Activated CD8-positive, alpha-beta memory T cell treated with anti-CD3 and anti-CD28 coated beads for 48 hours (primary cell): ENCODE measurements around the gene GNG2.
A peak's percentile ranks its signal among the peaks of the same experiment; 100 is the strongest.

Experiments used
- DNase-seq, 3 experiments: peaks; one replicate each; pipeline ENCODE4 v3.0.0-alpha.2; 2020; ENCODE audit warnings: low read depth in 2 of 3, low spot score in 2 of 3

GNG2 gene

DNA sequence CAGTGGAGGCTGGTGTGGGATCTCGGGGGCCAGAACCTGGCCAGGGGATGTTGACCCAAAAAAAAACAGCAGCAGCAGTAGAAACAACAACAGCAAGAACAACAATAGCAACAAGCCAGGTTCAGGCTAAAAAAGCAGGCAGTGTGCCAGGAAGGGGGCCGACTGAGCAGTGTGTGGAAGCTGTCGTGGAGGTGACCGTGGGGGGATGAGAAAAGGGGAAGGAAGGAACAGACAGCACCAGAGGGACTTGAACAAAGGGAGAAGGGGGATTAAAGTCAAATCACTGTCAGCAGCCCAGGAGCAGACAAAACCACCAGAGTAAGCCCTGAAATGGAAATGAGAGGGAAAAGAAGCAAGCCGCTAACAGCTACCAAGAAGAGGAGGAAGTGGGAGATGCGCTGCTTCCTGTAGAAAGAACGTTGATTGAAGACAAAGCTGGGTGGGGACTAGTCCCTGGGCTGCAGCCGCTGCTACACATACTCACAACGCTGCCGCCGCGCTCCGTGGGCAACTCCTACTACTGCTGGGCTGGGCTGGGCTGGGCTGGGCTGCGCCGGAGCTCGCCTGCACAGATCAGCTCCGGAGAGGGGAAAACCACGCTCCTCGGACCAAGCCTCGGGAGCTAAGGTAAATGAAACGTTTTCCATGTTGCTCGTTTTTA lies at the start of gene GNG2:
Gene GNG2, plus strand, starts transcription at position 449 of the 661 bp plus-strand sequence. CDS start 90,067 bp downstream, outside the sequence.
- DNase-seq = peak in 2 of 3 experiments; percentile 63 to 65

DNA sequence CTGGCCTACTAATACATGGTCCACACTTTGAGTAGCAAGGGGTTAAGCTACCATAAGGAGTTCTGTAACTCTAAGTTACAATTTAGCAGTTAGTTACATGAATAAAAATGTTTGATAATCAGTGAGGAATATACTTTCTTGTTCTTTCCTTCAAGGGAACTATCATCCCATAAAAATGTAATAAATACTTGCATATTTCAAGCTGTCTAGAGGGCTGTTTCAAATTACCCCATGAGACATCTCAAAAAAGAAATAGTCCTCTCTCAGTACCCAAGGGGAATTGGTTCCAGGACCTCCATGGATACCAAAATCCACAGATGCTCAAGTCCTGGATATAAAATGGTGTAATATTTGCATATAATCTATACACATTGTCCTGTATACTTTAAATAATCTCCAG lies 48.7 kb upstream of the GNG2 start:
- DNase-seq = no peak

DNA sequence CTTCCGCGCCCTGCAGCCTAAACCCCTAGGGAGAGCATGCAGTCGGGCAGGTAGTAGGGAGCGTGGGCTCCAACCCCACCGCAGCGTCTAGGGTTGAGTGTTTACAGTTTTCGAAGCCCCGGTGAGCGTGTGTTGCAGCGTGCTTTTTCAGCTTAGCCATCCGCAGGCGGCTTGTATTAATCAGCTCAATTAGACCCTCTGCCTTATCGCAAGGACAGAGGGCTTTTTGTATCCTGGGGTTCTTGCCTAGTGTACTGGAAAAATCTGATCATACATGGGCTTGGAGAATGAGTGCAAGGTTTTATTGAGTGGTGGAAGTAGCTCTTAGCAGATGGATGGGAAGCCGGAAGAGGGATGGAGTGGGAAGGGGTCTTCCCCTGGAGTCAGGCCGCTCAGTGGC lies 44.4 kb upstream of the GNG2 start:
- no peak for DNase-seq

DNA sequence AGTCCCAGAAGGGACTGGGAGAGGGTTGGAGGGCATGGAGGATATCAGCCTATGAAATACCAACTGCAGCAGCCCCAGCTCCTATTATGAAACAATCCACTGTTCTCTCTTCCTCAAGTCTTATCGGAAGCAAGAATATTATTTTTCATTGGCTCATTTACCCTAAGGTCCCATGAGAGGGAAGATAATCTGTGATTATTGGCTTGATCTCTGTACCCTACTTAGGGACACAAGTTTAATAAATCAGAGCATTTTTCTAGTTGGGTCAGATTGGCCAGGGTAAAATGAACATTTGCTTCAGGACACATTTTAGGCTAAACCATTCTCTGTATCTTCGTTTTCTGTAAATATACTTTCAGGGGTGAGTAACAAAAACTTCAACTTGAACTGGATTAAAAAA lies 43.1 kb upstream of the GNG2 start:
- DNase-seq = no peak

DNA sequence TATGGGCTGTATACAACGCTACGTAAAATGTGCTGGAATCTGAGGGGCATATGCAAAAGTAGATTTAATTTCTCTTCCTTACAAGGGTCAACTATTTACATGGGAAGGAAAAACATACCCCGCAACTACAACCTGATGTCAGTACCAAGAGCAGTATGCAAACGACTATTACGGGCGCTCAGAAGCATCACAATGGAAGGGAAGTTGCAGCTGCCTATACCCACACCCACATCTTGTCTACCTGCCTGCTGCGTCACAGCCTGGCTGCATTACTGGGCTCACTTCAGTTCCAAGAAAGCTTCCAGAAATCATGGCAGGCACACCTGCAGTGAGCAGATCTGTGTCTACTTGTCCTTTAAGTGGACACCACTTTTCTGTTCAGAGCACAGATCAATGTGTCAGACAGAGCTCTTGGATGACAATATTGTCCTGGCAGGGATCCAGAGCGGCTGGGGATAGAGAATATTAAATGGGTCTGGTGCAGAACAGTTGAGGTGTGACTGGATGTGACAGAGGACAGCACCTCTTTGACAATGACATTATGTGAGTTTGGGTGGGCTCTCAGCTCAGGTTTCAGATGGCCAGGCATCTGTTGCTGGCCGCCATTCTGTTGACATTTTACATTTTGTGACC lies 41.5 kb upstream of the GNG2 start:
- no peak for DNase-seq

DNA sequence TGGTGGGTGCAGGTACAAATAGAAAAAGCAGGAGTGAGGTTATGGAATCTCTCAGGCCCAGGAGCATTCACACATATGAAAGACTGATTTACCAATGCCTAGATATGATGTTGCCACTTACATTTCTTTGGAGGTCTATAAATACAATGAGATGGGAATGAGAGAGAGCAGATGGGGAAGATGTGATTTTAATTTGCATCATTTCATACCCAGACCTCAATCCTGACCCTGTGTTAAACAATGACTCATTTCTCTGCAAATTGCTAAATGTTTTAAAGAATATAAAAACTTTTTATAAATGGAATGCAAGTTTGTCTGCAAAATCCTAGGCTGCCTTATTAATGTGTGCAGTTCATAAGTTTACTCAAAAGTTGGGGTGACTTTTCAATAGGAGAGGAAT lies 38.6 kb upstream of the GNG2 start:
- no peak for DNase-seq

DNA sequence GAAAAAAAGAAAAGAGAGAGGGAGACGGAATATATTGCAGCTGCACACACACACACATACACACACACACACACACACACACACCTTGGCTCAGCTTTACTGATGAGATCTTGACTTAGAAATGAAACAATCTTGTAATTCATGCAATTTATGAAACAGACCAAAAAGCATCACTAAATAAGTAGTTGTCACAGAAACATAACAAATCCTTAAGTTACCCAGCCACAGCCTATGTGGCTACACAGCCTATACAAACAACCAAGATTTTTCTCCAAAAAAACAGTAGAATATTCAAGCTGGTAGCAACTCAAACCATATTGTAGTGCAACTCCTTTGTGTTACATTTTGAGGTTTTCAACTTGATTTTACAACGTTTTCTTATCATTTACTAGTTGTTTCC lies 37.9 kb upstream of the GNG2 start:
- DNase-seq = no peak

DNA sequence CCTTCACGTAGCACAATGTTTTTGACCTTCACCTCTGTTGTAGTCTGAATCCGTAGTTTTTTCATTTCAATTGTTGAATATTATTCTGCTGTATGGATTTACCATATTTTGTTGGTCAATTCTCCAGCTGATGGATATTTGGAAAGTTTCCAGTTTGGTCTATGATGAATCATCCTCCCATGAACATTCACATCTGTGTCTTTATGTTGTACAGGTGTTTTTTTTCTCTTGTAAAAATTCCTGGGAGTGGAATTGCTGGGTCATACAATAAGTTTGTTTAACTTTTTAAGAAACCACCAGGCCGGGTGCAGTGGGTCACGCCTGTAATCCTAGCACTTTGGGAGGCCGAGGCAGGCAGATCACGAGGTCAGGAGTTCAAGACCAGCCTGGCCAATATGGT lies 36.7 kb upstream of the GNG2 start:
- DNase-seq = no peak

DNA sequence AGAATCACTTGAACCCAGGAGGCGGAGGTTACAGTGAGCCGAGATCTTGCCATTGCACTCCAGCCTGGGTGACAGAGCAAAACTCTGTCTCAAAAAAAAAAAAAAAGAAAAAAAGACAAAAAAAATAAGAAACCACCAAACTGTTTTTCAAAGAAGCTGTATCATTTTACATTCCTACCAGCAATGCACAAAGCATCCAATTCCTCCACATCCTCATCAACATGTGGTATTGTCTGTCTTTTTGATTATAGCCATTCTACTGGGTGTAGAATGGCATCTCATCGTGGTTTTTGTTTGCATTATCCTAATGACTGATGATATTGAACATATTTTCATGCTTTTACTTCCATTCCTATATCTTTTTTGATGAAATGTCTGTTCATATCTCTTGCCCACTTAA lies 36.2 kb upstream of the GNG2 start:
- no peak for DNase-seq

DNA sequence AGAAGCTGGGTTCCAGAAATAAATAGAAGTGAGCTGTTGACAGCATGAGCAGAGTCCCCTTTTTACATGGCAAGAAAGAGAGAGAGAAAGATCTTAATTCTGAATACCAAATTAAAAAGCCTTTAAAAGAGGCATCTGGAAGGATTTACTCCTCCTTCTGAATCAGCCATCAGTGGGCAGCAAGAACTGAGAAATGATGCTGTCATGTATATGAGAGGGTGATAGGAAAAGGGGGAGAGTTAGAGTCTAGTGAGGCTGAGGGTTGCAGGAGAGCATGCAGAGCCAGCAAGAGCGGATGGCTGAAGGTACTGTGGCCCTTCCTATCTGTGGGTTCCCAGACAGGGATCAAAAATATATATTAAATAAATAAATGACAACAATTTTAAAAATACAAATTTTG lies 34.5 kb upstream of the GNG2 start:
- DNase-seq = no peak

DNA sequence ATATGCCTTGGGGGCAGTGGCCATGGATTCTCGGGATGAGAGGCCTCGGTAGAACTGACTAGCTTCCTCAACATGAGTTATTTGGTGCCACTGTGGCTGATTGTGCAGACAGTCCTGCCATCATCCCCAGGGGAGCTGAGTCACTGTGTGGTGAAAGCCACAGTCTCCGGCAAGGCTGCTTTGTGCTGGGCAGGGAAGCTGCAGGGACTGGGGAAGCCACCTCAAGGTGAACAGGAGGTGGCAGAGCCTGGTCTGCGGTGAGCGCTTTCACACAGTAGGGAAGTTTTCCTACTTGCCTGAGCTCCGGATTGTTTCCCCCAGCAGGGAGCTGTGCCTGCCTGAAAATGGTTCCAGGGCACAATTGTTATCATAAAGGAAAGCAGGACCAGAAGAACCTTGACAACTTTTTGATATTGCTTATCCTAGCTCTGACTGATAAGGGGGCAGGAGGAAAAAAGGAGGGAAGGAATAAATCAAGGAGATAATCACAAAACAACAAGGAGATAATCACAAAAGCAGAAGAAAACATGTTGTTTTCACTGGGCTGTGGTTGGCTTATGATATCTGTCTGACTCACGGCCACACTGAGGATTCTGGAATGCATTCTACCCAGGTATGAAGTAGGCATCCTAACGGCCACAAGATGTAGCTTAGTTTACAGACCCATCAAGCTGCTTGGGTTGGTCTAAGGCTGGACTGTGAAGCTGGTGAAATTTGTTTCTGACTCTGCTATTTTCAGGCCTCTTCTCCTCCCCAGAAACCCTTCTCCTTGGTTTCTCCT lies 32.2 kb upstream of the GNG2 start:
- peak in 2 of 3 experiments; percentile 50 to 53 for DNase-seq

DNA sequence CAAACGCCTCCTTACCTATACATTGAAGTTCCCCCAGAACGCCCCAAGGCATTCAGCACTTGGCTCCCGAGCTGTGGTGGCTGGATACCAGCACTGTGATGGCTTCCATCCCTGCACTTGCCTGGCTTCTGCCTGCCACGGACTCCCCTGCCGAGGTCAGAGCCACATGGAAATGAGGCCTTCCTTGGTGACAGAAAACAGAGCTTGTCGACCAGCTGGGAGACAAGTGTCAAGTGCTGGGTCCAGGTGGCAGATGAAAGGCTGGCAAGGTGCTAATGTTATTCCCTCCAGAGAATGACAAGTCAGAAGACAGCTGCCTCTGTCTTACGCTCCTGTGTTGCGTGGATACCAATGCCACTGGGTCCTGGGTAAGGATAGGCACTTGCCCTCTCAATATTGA lies 26.2 kb upstream of the GNG2 start:
- no peak for DNase-seq

DNA sequence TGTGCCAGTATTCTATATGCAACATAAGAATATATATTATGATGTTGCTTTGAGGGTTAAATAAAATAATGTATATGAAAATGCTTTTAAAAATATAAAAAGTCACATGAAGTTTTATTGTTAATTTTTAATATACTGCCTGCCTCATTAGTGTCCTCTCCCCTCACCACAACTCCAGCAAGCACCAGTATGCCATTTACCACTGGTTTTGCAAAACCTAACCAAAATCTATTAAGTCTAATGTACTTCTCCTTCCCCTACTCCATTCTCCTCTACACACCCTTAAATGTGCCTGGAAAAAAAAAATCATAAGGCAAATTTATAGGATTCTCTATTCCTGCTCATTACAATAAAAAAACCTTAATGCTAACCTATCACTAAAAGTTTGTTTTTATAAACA lies 24.0 kb upstream of the GNG2 start:
- no peak for DNase-seq

DNA sequence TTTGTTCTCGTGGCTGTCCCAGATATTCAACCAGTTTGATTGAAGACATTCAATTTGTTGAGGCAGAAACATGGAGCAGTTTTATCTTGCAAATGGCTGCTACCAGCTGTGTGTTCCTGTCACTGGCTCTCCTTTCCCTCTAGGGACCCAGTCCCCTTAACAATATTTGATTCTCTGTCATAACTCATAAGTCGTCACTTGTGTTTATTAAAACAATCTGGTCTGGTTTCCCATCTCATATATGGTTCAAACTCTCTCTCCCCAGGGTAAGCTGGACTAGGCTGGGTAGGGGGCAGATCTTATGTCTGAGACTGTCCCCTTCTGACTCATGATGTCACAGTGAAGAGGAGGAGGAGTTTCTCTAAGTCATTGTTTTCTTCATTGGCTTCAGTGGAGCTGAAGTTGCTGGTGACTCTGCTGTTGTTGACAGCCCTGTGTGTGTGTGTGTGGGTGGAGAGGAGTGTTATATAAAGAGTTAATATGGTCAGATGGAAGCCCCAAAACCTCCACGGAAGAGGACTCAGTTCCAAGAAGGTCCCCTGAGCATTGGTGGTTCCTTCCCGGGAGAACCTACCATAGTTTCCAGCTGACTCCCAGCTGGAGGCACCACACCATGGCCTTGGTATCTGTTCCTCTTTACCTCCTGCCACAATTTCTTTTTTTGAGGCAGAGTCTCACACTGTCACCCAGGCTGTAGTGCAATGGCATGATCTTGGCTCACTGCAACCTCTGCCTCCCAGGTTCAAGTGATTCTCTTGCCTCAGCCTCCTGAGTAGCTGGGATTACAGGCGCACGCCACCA lies 16.1 kb upstream of the GNG2 start:
- no peak for DNase-seq

DNA sequence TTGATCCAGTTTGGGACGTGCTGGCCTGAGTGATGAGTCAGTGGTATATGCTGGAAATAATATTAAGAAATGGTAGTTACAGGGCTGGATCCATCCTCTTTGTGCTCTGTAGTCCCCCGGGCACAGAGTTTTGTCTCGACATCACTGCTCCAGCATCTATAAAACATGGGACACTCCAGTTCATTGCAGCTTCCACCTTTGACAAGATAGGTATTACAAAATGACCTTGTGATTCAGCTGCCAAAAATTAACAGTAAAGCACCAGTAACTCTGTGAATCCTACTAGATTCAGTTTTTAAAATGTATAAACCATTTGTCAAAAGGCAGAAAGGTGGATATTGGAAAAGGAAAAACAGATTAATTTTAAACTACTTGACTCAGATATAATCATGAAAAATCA lies 14.6 kb upstream of the GNG2 start:
- no peak for DNase-seq

DNA sequence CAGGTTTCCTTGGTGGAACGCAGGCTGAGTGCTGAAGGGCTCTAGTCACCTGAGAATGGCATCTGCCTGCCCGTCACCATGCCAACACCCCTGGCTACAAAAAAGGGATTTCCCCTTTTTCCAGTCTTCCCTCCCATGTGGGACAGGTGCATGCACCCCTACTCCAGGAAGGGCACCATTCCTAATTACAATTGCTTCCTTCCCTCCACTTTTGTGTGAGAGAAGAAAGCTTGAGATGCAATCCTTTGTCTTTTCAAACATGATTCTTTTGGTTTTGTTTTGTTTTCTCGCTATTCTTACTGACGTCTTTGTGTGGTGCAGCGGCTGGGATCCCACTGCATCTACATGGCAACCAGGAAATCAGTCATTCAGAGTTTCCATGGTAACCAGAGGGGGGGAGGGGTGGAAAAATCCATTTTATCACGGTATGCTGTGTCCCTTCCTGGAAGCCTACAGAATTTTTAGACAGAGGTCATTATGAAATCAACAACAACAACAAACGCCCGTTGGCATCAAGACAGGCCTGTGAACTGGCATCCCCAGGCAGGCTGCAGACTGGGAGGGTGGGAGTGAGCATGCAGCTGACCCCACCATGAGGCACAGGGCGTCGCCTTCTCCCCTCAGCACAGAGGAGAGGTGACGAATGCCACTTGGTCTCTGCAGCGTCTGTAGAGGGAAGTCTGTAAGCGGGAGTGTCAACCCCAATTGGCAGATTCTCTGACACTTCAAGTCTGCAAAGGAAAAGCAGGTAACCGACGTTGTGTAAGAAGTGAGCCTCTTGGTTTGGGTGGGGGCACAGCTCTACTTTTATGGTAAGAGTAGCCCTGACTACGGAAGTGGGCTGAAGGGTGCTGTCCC lies 13.6 kb upstream of the GNG2 start:
- DNase-seq = peak; percentile 59 to 79 (median 65)

DNA sequence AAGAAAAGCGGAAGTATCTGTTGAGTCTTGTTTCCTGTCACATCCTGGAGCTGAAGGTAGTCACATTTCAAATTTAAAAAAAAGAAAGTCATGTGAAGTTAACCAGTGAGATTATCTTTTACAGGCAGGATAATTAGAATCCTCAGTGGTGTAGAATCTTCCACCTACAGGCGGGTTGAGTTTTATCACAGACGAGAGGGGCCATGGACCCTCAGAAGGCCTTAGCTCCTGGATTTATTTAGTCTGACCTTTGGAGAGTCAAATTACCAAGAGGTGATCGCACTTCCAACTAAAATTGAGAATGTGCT lies 13.0 kb upstream of the GNG2 start:
- no peak for DNase-seq

DNA sequence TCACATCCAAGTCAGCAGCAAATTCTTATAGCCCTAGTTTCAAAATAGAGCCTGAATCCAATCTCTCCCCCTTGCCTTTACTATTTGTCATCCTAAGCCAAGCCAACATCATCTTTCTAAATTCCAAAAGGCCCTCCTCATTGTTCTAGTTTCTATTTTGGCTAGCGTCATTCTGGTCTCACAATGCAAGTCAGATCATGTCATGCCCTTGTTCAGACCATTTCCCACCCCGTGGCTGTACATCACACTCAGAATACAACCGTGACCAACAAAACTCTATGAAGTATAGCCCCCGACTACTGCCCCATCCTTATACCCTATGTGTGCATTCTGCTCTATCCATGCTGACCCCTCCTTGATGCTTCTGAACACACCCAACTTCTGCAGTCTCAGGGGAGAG lies 12.3 kb upstream of the GNG2 start:
- DNase-seq = no peak

DNA sequence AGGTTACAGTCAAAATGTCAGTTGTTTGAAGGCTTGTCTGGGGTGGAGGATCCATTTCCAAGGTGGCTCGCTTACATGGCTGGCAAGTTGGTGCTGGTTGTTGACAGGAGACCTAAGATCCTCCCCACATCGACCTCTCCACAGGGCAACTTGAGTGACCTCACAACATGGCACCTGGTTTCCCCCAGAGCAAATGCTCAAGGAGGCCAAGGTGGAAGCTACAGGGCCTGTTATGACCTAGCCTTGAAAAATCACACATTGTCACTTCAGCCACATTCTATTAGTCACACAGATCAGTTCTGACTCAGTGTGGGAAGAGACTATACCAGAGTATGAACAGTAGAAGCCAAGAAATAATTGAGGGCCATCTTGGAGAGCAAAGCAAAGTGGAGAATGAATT lies 11.3 kb upstream of the GNG2 start:
- DNase-seq = no peak

DNA sequence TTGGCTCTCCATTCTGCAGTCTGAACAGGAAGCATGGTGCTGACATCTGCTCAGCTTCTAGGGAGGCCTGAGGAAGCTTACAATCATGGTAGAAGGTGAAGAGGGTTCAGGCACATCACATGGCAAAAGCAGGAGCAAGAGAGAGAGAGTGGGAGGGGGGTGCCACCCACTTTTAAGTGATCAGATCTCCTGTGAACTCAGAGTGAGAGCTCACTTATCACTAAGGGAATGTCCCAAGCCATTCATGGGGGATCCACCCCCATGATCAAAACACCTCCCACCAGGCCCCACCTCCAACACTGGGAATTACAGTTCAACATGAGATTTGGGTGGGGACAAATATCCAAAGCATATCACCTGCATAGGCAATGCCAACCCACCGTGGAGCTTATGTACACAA lies 9.8 kb upstream of the GNG2 start:
- no peak for DNase-seq

DNA sequence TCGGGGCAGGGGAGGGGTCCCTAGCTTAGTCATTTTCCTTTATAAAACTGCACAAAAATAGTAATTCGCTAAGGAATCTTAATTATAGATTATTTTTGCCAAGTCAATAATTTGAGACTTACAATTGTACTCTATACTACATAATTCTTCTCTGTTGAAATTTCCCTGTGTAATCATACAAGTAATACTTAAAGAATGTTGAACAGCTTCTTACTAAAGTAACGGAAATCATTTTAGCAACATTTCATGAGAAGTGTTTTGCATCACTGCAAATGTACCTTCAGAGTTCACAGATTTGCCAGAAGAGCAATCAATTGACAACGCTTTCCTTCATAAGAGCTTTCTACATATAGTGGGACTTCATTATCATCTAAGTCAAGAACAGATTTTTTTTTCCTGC lies 7.9 kb upstream of the GNG2 start:
- no peak for DNase-seq
